HFF-Myc (cell line): Measurements from ENCODE around the gene USP2.

Experiments
- DNase-seq: peaks from one replicate; pipeline ENCODE4 v3.0.0-alpha.2; 2011; ENCODE audit warnings: low read depth; ENCODE audit errors: extremely low read depth
- H3K4me3 ChIP-seq: replicated peaks from 2 replicates; pipeline ENCODE4 v1.5.1; 2011; ENCODE audit warnings: low read depth, mild to moderate bottlenecking, control low read depth, low read length
- CTCF ChIP-seq: IDR thresholded peaks from 2 replicates; pipeline ENCODE4 v1.5.1; 2012; ENCODE audit warnings: mild to moderate bottlenecking, low read depth, low read length, control low read depth; ENCODE audit errors: missing control alignments

USP2 gene

GRCh38 chr11:119422809-119423508 lies 41.5 kb upstream of the USP2 start, which contains the start of gene THY1:
Gene THY1 (minus strand): TSS chr11:119423172. CDS start chr11:119420905, 2,267 bp downstream.
- DNase-seq: no peak
- peak within 1 kb of the TSS; percentile 87 for H3K4me3 ChIP-seq
- no peak for TF ChIP-seq CTCF

GRCh38 chr11:119421941-119422808 lies 40.7 kb upstream of the USP2 start:
- peak overlapping the region; percentile 87 for H3K4me3 ChIP-seq
- no peak for TF ChIP-seq CTCF
- DNase-seq: no peak

GRCh38 chr11:119421351-119421750 lies 39.9 kb upstream of the USP2 start:
- peak overlapping the region; percentile 87 for H3K4me3 ChIP-seq
- DNase-seq: no peak
- no peak for TF ChIP-seq CTCF

- no peak for TF ChIP-seq CTCF
- H3K4me3 ChIP-seq: peak overlapping the region; percentile 87
- no peak for DNase-seq
Measured at GRCh38 chr11:119420631-119421030, 39.1 kb upstream of the USP2 start.

GRCh38 chr11:119419834-119420492 lies 38.5 kb upstream of the USP2 start:
- TF ChIP-seq CTCF: no peak
- DNase-seq: no peak
- H3K4me3 ChIP-seq: peak overlapping the region; percentile 87

- H3K4me3 ChIP-seq: no peak overlapping the region
- DNase-seq: no peak
- no peak for TF ChIP-seq CTCF
Measured at GRCh38 chr11:119419246-119419645, 37.8 kb upstream of the USP2 start.
